Hepatocyte (in vitro differentiated cells): Measurements from ENCODE around the gene TSSK3. TPM values are rescaled to one million over a fixed set of nuclear protein-coding genes. Genes with fewer than 3 reads are reported as not detected.
A peak's percentile ranks its signal among the peaks of the same experiment; 100 is the strongest.

ENCODE experiments used
- DNase-seq: peaks from one replicate; pipeline ENCODE4 v3.0.0-alpha.2; 2016; ENCODE audit warnings: low spot score
- H2AFZ ChIP-seq: fragments of 200-600 bp; sonication (generic); 2 replicates; pipeline ENCODE4 v1.6.0; 2016; ENCODE audit warnings: antibody characterized with exemption, mild to moderate bottlenecking
- H3K27ac ChIP-seq: fragments of 200-600 bp; sonication (generic); 2 replicates; pipeline ENCODE4 v1.5.1; 2016; ENCODE audit warnings: mild to moderate bottlenecking
- H3K27me3 ChIP-seq: fragments of 200-600 bp; sonication (generic); 2 replicates; pipeline ENCODE4 v1.6.1; 2016
- H3K36me3 ChIP-seq: fragments of 200-600 bp; sonication (generic); replicated peaks from 2 replicates; pipeline ENCODE4 v1.5.1; 2016; ENCODE audit warnings: low read depth; ENCODE audit not compliant: insufficient read depth
- H3K4me1 ChIP-seq: fragments of 200-600 bp; sonication (generic); 2 replicates; pipeline ENCODE4 v1.5.1; 2016; ENCODE audit warnings: mild to moderate bottlenecking, moderate library complexity; ENCODE audit not compliant: insufficient read depth
- H3K4me2 ChIP-seq: fragments of 200-600 bp; sonication (generic); 2 replicates; pipeline ENCODE4 v1.6.0; 2016
- H3K4me3 ChIP-seq: fragments of 200-600 bp; sonication (generic); 2 replicates; pipeline ENCODE4 v1.5.1; 2016; ENCODE audit warnings: mild to moderate bottlenecking
- H3K79me2 ChIP-seq: fragments of 200-600 bp; sonication (generic); 2 replicates; pipeline ENCODE4 v1.6.0; 2017; ENCODE audit warnings: mild to moderate bottlenecking
- H3K9me2 ChIP-seq: fragments of 200-600 bp; sonication (generic); replicated peaks from 2 replicates; pipeline ENCODE4 v1.6.0; 2017; ENCODE audit warnings: mild to moderate bottlenecking; ENCODE audit not compliant: insufficient read depth
- H3K9me3 ChIP-seq: fragments of 200-600 bp; sonication (generic); 2 replicates; pipeline ENCODE4 v1.5.1; 2016; ENCODE audit warnings: low read depth, mild to moderate bottlenecking
- H4K20me1 ChIP-seq: fragments of 200-600 bp; sonication (generic); 2 replicates; pipeline ENCODE4 v1.6.0; 2016; ENCODE audit warnings: mild to moderate bottlenecking; ENCODE audit not compliant: insufficient read depth, poor library complexity, severe bottlenecking
- CTCF ChIP-seq: fragments of 200-600 bp; sonication (generic); IDR thresholded peaks from 2 replicates; pipeline ENCODE4 v1.5.1; 2016; ENCODE audit warnings: antibody characterized with exemption, mild to moderate bottlenecking; ENCODE audit not compliant: poor library complexity
- EZH2 ChIP-seq: fragments of 200-600 bp; sonication (generic); IDR thresholded peaks from 2 replicates; pipeline ENCODE4 v1.6.1; 2016; ENCODE audit warnings: antibody characterized with exemption, mild to moderate bottlenecking, borderline replicate concordance
- EZH2phosphoT487 ChIP-seq: fragments of 200-600 bp; sonication (generic); IDR thresholded peaks from one replicate; pipeline ENCODE4 v1.6.1; 2018; ENCODE audit warnings: antibody characterized with exemption, mild to moderate bottlenecking, low read depth, moderate library complexity; ENCODE audit not compliant: unreplicated experiment, severe bottlenecking
- WGBS: methylation state at CpG from one replicate; pipeline ENCODE4 v1.1.6; 2016; ENCODE audit warnings: low lambda C conversion rate; ENCODE audit errors: missing lambda C conversion rate; 5-methylcytosine and 5-hydroxymethylcytosine counted together
- polyA plus RNA-seq: library from polyadenylated mRNA; unstranded; fragments of >200 nt; fragmentation: Nextera tagmentation; extraction: Ambion mirVana; gene quantifications from 2 replicates; pipeline ENCODE4 v1.2.1, GENCODE V29; 2016
- total RNA-seq: library from RNA; depleted of rRNA; stranded (reverse); fragments of >200 nt; gene quantifications from 2 replicates; pipeline ENCODE4 v1.2.3, GENCODE V29; 2014

The TSSK3 gene
- total and polyA plus RNA-seq, 2 experiments from 2014 or later: 1.4 TPM

GRCh38 chr1:32400876-32401631 is 38.7 kb downstream of the TSSK3 start:
- Histone ChIP-seq H3K4me1 (no peaks in the 10 kb centered on the region), H3K4me2 (no peak overlapping the region), H3K27ac (peak overlapping the region; percentile 59), H3K9me2 (no peaks in the 10 kb centered on the region), H2AFZ (peak overlapping the region; percentile 7), H3K36me3 (no peaks in the 10 kb centered on the region), H3K4me3 (no peak overlapping the region), H3K27me3 (no peaks in the 10 kb centered on the region), H4K20me1 (no peaks in the 10 kb centered on the region), H3K9me3 (no peaks in the 10 kb centered on the region), H3K79me2 (peaks cover under 1% of the 10 kb centered on the region)
- peak; percentile 94 for DNase-seq
- TF ChIP-seq EZH2: no peak
- TF ChIP-seq CTCF: peak; percentile 97
- no peak for TF ChIP-seq EZH2phosphoT487
- WGBS: 38% methylated on average over 13 of the region's 13 CpGs

- no peak overlapping the region for H2AFZ ChIP-seq
Observed at GRCh38 chr1:32404946-32405345, 42.6 kb downstream of the TSSK3 start.

GRCh38 chr1:32405672-32406467 is 43.5 kb downstream of the TSSK3 start:
- Histone ChIP-seq H3K27ac (no peak overlapping the region), H3K4me2 (no peak overlapping the region), H3K9me2 (no peaks in the 10 kb centered on the region), H3K27me3 (no peaks in the 10 kb centered on the region), H3K4me3 (no peak overlapping the region), H3K4me1 (no peaks in the 10 kb centered on the region), H2AFZ (no peak overlapping the region), H3K9me3 (no peaks in the 10 kb centered on the region), H3K79me2 (no peaks in the 10 kb centered on the region), H4K20me1 (no peaks in the 10 kb centered on the region), H3K36me3 (no peaks in the 10 kb centered on the region)
- 88% methylated on average over 4 of the region's 4 CpGs for WGBS
- TF ChIP-seq EZH2 (no peak), CTCF (no peak), EZH2phosphoT487 (no peak)
- no peak for DNase-seq

More at GRCh38 chr1:32404946-32405345, 42.6 kb downstream of the TSSK3 start:
- no peak overlapping the region for H3K4me2 ChIP-seq
- H3K4me3 ChIP-seq: no peak overlapping the region
- whole genome bisulfite sequencing: 24% methylated on average over 2 of the region's 2 CpGs
- no peaks in the 10 kb centered on the region for H3K36me3 ChIP-seq
- H3K4me1 ChIP-seq: no peaks in the 10 kb centered on the region
- no peaks in the 10 kb centered on the region for H3K9me2 ChIP-seq
- no peaks in the 10 kb centered on the region for H3K79me2 ChIP-seq
- no peaks in the 10 kb centered on the region for H3K27me3 ChIP-seq
- no peaks in the 10 kb centered on the region for H4K20me1 ChIP-seq
- no peak for TF ChIP-seq EZH2
- no peak for TF ChIP-seq CTCF
- no peak for TF ChIP-seq EZH2phosphoT487
- no peak for DNase-seq
- no peak overlapping the region for H3K27ac ChIP-seq
- H3K9me3 ChIP-seq: no peaks in the 10 kb centered on the region
